ENCODE results near the gene ADCY3. TPM values are rescaled to one million over a fixed set of nuclear protein-coding genes. Genes with fewer than 3 reads are reported as not detected.
A peak's percentile ranks its signal among the peaks of the same experiment; 100 is the strongest.

Gene ADCY3
- total and polyA plus RNA-seq, 4 donors, result 31.6 to 61.7 (median 38.5) TPM

DNA sequence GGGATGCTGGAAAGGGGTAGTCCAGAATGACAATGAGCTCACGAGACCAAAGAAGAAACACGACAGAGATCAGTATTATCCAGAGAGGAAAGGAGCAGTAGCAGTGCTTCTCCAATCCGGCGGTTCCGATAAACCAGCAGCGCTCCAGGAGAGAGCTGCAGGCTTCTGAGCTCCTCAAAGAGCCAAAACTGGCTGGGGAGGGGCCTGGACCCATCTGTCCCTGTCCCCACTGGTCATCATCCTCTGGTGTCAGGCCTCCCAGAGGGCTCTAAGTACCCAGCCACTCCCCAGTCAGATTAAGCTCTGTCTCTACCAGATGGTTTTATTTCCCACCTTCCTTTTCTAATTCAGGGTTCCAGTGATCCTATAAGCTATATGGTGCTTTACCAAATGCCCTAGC is 28.5 kb upstream of the ADCY3 start:
- WGBS (ENCODE audit: insufficient coverage), result 95% methylated on average over 6 of the region's 6 CpGs
- no peaks in the 10 kb centered on the region for H3K9me3 ChIP-seq (ENCODE audit: control insufficient read depth, insufficient read depth, low read length)
- no peaks in the 10 kb centered on the region for H3K4me1 ChIP-seq (ENCODE audit: control insufficient read depth, insufficient read depth, low read length)
- no peak overlapping the region for H3K4me3 ChIP-seq (ENCODE audit: low read depth, low read length)
- no peaks in the 10 kb centered on the region for H3K27me3 ChIP-seq (ENCODE audit: control insufficient read depth, insufficient read depth, low read length)
- H3K36me3 ChIP-seq (ENCODE audit: control insufficient read depth, insufficient read depth, low read length), result peaks cover 16% of the 10 kb centered on the region
- no peak for DNase-seq (ENCODE audit: low read depth in 4 of 6, low spot score in 6 of 6)
- no peak overlapping the region for H3K27ac ChIP-seq (ENCODE audit: low read depth, low read length)

DNA sequence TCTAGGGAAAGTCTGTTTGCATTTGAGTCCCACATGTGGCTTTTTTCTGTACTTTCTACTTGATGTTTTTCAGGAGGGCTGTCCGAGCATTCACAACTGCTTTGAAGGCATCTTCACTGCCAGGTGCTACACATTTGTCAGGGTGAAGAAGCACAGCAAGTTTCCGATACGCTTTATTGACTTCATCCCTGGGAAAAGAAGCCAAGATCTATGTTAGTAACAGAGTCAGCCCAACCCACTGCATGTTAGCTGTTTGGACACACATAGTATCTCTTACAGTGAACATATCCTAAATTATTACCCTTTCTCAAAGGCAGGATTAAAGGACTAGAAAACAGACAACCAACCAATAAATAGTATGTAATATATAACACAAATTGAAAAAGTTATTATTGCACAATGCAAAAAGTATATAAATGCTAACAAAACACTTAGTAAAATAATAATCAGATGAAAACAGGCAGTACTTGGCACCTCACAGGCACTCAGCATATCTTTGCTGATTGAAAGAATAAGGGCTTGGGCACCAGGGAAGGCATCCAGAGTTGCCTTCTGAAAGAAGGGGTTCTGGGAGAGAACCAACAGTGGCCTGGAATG is 27.6 kb upstream of the ADCY3 start:
- no peak for DNase-seq (ENCODE audit: low read depth in 4 of 6, low spot score in 6 of 6)
- H3K9me3 ChIP-seq (ENCODE audit: control insufficient read depth, insufficient read depth, low read length), result no peaks in the 10 kb centered on the region
- no peaks in the 10 kb centered on the region for H3K27me3 ChIP-seq (ENCODE audit: control insufficient read depth, insufficient read depth, low read length)
- no peaks in the 10 kb centered on the region for H3K4me1 ChIP-seq (ENCODE audit: control insufficient read depth, insufficient read depth, low read length)
- H3K4me3 ChIP-seq (ENCODE audit: low read depth, low read length), result no peak overlapping the region
- peaks cover 16% of the 10 kb centered on the region for H3K36me3 ChIP-seq (ENCODE audit: control insufficient read depth, insufficient read depth, low read length)
- H3K27ac ChIP-seq (ENCODE audit: low read depth, low read length), result no peak overlapping the region
- WGBS (ENCODE audit: insufficient coverage), result 72% methylated on average over 3 of the region's 3 CpGs

- Histone ChIP-seq H3K4me1 (ENCODE audit: control insufficient read depth, insufficient read depth, low read length) (no peaks in the 10 kb centered on the region), H3K4me3 (ENCODE audit: low read depth, low read length) (no peak overlapping the region), H3K27me3 (ENCODE audit: control insufficient read depth, insufficient read depth, low read length) (no peaks in the 10 kb centered on the region), H3K36me3 (ENCODE audit: control insufficient read depth, insufficient read depth, low read length) (peaks cover 12% of the 10 kb centered on the region), H3K9me3 (ENCODE audit: control insufficient read depth, insufficient read depth, low read length) (no peaks in the 10 kb centered on the region), H3K27ac (ENCODE audit: low read depth, low read length) (no peak overlapping the region)
- no CpG with 5 or more reads among the region's 4 CpGs for WGBS (ENCODE audit: insufficient coverage)
- no peak for DNase-seq (ENCODE audit: low read depth in 4 of 6, low spot score in 6 of 6)
Measured at GRCh38 chr2:24945907-24946306, 25.9 kb upstream of the ADCY3 start.

- Histone ChIP-seq H3K4me3 (ENCODE audit: low read depth, low read length) (no peak overlapping the region), H3K27me3 (ENCODE audit: control insufficient read depth, insufficient read depth, low read length) (no peaks in the 10 kb centered on the region), H3K9me3 (ENCODE audit: control insufficient read depth, insufficient read depth, low read length) (no peaks in the 10 kb centered on the region), H3K27ac (ENCODE audit: low read depth, low read length) (no peak overlapping the region), H3K36me3 (ENCODE audit: control insufficient read depth, insufficient read depth, low read length) (peaks cover 8% of the 10 kb centered on the region), H3K4me1 (ENCODE audit: control insufficient read depth, insufficient read depth, low read length) (no peaks in the 10 kb centered on the region)
- WGBS (ENCODE audit: insufficient coverage), result 75% methylated on average over 2 of the region's 7 CpGs
- DNase-seq (ENCODE audit: low read depth in 4 of 6, low spot score in 6 of 6), result no peak
Measured at GRCh38 chr2:24943427-24944053, 23.5 kb upstream of the ADCY3 start.

- Histone ChIP-seq H3K27me3 (ENCODE audit: control insufficient read depth, insufficient read depth, low read length) (no peaks in the 10 kb centered on the region), H3K9me3 (ENCODE audit: control insufficient read depth, insufficient read depth, low read length) (no peaks in the 10 kb centered on the region), H3K27ac (ENCODE audit: low read depth, low read length) (no peak overlapping the region), H3K36me3 (ENCODE audit: control insufficient read depth, insufficient read depth, low read length) (no peaks in the 10 kb centered on the region), H3K4me1 (ENCODE audit: control insufficient read depth, insufficient read depth, low read length) (no peaks in the 10 kb centered on the region), H3K4me3 (ENCODE audit: low read depth, low read length) (no peak overlapping the region)
- DNase-seq (ENCODE audit: low read depth in 4 of 6, low spot score in 6 of 6), result no peak
- WGBS (ENCODE audit: insufficient coverage), result 58% methylated on average over 4 of the region's 6 CpGs
Measured at GRCh38 chr2:24939353-24939752, 19.3 kb upstream of the ADCY3 start.

- Histone ChIP-seq H3K27me3 (ENCODE audit: control insufficient read depth, insufficient read depth, low read length) (no peaks in the 10 kb centered on the region), H3K9me3 (ENCODE audit: control insufficient read depth, insufficient read depth, low read length) (no peaks in the 10 kb centered on the region), H3K27ac (ENCODE audit: low read depth, low read length) (no peak overlapping the region), H3K36me3 (ENCODE audit: control insufficient read depth, insufficient read depth, low read length) (no peaks in the 10 kb centered on the region), H3K4me3 (ENCODE audit: low read depth, low read length) (no peak overlapping the region), H3K4me1 (ENCODE audit: control insufficient read depth, insufficient read depth, low read length) (no peaks in the 10 kb centered on the region)
- WGBS (ENCODE audit: insufficient coverage), result no CpG with 5 or more reads among the region's 2 CpGs
- peak in 1 of 6 donors; percentile 39 for DNase-seq (ENCODE audit: low read depth in 4 of 6, low spot score in 6 of 6)
Measured at GRCh38 chr2:24937236-24937635, 17.2 kb upstream of the ADCY3 start.

- no peak overlapping the region for H3K27ac ChIP-seq (ENCODE audit: low read depth, low read length)
- WGBS (ENCODE audit: insufficient coverage), result 100% methylated on average over 3 of the region's 5 CpGs
- peaks cover 5% of the 10 kb centered on the region for H3K4me1 ChIP-seq (ENCODE audit: control insufficient read depth, insufficient read depth, low read length)
- no peak overlapping the region for H3K4me3 ChIP-seq (ENCODE audit: low read depth, low read length)
- DNase-seq (ENCODE audit: low read depth in 4 of 6, low spot score in 6 of 6), result no peak
- H3K27me3 ChIP-seq (ENCODE audit: control insufficient read depth, insufficient read depth, low read length), result no peaks in the 10 kb centered on the region
- H3K36me3 ChIP-seq (ENCODE audit: control insufficient read depth, insufficient read depth, low read length), result no peaks in the 10 kb centered on the region
- H3K9me3 ChIP-seq (ENCODE audit: control insufficient read depth, insufficient read depth, low read length), result no peaks in the 10 kb centered on the region
Measured at GRCh38 chr2:24935145-24935544, 15.1 kb upstream of the ADCY3 start.

- no peaks in the 10 kb centered on the region for H3K36me3 ChIP-seq (ENCODE audit: control insufficient read depth, insufficient read depth, low read length)
- 87% methylated on average over 5 of the region's 5 CpGs for WGBS (ENCODE audit: insufficient coverage)
- H3K27me3 ChIP-seq (ENCODE audit: control insufficient read depth, insufficient read depth, low read length), result no peaks in the 10 kb centered on the region
- H3K4me3 ChIP-seq (ENCODE audit: low read depth, low read length), result no peak overlapping the region
- H3K9me3 ChIP-seq (ENCODE audit: control insufficient read depth, insufficient read depth, low read length), result no peaks in the 10 kb centered on the region
- no peak for DNase-seq (ENCODE audit: low read depth in 4 of 6, low spot score in 6 of 6)
- H3K27ac ChIP-seq (ENCODE audit: low read depth, low read length), result no peak overlapping the region
- peaks cover 5% of the 10 kb centered on the region for H3K4me1 ChIP-seq (ENCODE audit: control insufficient read depth, insufficient read depth, low read length)
Measured at GRCh38 chr2:24932715-24933114, 12.7 kb upstream of the ADCY3 start.

DNA sequence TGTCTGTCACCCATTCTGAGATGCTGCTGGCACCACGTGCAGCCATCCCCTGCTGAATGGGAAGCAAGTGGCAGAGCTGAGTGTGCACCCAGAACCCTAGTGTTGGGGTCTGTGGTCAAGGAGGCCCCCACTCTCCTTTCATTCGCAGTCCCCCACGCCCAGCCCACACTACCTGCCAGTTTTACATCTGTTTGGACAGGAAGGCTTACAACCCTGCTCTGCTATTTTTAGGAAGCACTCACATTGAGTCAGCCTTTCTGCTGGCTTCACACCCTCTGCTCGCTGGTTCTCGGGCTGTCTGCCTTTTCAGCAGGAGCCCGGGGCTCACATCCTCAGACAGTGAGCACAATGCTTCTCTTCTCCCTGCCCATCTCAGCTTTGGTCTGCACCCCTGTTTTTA is 10.7 kb upstream of the ADCY3 start:
- DNase-seq (ENCODE audit: low read depth in 4 of 6, low spot score in 6 of 6), result peak in 1 of 6 donors; percentile 49
- H3K36me3 ChIP-seq (ENCODE audit: control insufficient read depth, insufficient read depth, low read length), result no peaks in the 10 kb centered on the region
- peaks cover 16% of the 10 kb centered on the region for H3K4me1 ChIP-seq (ENCODE audit: control insufficient read depth, insufficient read depth, low read length)
- H3K27me3 ChIP-seq (ENCODE audit: control insufficient read depth, insufficient read depth, low read length), result peaks cover 5% of the 10 kb centered on the region
- no peak overlapping the region for H3K27ac ChIP-seq (ENCODE audit: low read depth, low read length)
- H3K9me3 ChIP-seq (ENCODE audit: control insufficient read depth, insufficient read depth, low read length), result no peaks in the 10 kb centered on the region
- 36% methylated on average over 5 of the region's 6 CpGs for WGBS (ENCODE audit: insufficient coverage)
- no peak overlapping the region for H3K4me3 ChIP-seq (ENCODE audit: low read depth, low read length)

GRCh38 chr2:24929230-24929629 is 9.2 kb upstream of the ADCY3 start:
- no peak for DNase-seq (ENCODE audit: low read depth in 4 of 6, low spot score in 6 of 6)
- Histone ChIP-seq H3K4me3 (ENCODE audit: low read depth, low read length) (no peak overlapping the region), H3K4me1 (ENCODE audit: control insufficient read depth, insufficient read depth, low read length) (peaks cover 16% of the 10 kb centered on the region), H3K36me3 (ENCODE audit: control insufficient read depth, insufficient read depth, low read length) (no peaks in the 10 kb centered on the region), H3K27me3 (ENCODE audit: control insufficient read depth, insufficient read depth, low read length) (peaks cover 5% of the 10 kb centered on the region), H3K27ac (ENCODE audit: low read depth, low read length) (no peak overlapping the region), H3K9me3 (ENCODE audit: control insufficient read depth, insufficient read depth, low read length) (no peaks in the 10 kb centered on the region)
- no CpG with 5 or more reads among the region's 3 CpGs for WGBS (ENCODE audit: insufficient coverage)

Measured in spinal cord (tissue), 10 donors.